ENCODE results near the gene TRPM3.

DNA sequence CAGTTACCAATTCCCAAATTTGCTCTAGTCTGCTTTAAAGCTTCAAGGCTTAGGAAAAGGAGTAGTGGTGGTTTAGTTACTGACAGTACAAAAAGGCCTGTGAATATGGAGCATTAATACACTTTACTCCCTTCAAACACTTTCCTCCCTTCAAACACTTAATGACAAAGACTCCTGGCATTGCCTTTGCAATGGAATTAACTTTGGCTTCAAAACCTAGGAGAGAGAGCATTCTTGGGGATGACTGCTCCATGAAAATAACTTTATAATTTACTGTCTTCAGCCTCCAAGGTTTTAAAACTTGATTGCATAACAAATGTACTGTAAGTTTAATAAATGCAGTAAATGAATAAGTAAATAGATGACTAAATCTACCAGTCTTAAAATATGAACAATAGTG is 185.6 kb downstream of the TRPM3 start:
- TF ChIP-seq CTCF (IDR thresholded peaks at IDR 0.05) = no peak
- TF ChIP-seq POLR2AphosphoS5 (IDR thresholded peaks at IDR 0.05) = no peak
- no peak for TF ChIP-seq POLR2A (IDR thresholded peaks at IDR 0.05)
- TF ChIP-seq EP300 (IDR thresholded peaks at IDR 0.05) = no peak
